ENCODE data around the gene LIPC. TPM values are rescaled to one million over a fixed set of nuclear protein-coding genes. Genes with fewer than 3 reads are reported as not detected.
A peak's percentile ranks its signal among the peaks of the same experiment; 100 is the strongest.

The LIPC gene
- total RNA-seq, 3 donors from 2014 or later = 2.3 to 9.3 (median 3.4) TPM

- intact Hi-C loops (cut with DNase I, micrococcal nuclease) = no loop called here
- no peak for DNase-seq
- Histone ChIP-seq H3K36me3 (ENCODE audit: low read depth) (no peaks in the 10 kb centered on the region), H3K9me3 (no peaks in the 10 kb centered on the region), H3K4me1 (ENCODE audit: low read depth) (peaks cover under 1% of the 10 kb centered on the region), H3K4me3 (no peak overlapping the region)
- ATAC-seq = no peak
- TF ChIP-seq, protein P1, sequence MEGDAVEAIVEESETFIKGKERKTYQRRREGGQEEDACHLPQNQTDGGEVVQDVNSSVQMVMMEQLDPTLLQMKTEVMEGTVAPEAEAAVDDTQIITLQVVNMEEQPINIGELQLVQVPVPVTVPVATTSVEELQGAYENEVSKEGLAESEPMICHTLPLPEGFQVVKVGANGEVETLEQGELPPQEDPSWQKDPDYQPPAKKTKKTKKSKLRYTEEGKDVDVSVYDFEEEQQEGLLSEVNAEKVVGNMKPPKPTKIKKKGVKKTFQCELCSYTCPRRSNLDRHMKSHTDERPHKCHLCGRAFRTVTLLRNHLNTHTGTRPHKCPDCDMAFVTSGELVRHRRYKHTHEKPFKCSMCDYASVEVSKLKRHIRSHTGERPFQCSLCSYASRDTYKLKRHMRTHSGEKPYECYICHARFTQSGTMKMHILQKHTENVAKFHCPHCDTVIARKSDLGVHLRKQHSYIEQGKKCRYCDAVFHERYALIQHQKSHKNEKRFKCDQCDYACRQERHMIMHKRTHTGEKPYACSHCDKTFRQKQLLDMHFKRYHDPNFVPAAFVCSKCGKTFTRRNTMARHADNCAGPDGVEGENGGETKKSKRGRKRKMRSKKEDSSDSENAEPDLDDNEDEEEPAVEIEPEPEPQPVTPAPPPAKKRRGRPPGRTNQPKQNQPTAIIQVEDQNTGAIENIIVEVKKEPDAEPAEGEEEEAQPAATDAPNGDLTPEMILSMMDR (IDR thresholded peaks at IDR 0.05) = no peak
Measured at GRCh38 chr15:58546066-58546591, 114.3 kb downstream of the LIPC start.

GRCh38 chr15:58546635-58547627 lies 115.1 kb downstream of the LIPC start:
- Histone ChIP-seq H3K9me3 (no peaks in the 10 kb centered on the region), H3K4me1 (ENCODE audit: low read depth) (peaks cover 9% of the 10 kb centered on the region), H3K4me3 (no peak overlapping the region), H3K36me3 (ENCODE audit: low read depth) (no peaks in the 10 kb centered on the region)
- intact Hi-C loops (cut with DNase I, micrococcal nuclease) = no loop called here
- TF ChIP-seq, protein P1 (IDR thresholded peaks at IDR 0.05) = no peak
- DNase-seq (no peak), ATAC-seq (peak; percentile 49)

- ATAC-seq (no peak), DNase-seq (no peak)
- H3K36me3 ChIP-seq (ENCODE audit: low read depth) = no peaks in the 10 kb centered on the region
- TF ChIP-seq, protein P1 (IDR thresholded peaks at IDR 0.05) = no peak
- peaks cover 17% of the 10 kb centered on the region for H3K4me1 ChIP-seq (ENCODE audit: low read depth)
- H3K4me3 ChIP-seq = no peak overlapping the region
- intact Hi-C loops (cut with DNase I, micrococcal nuclease) = no loop called here
- no peaks in the 10 kb centered on the region for H3K9me3 ChIP-seq
Measured at GRCh38 chr15:58547628-58548307, 116.0 kb downstream of the LIPC start.

DNA sequence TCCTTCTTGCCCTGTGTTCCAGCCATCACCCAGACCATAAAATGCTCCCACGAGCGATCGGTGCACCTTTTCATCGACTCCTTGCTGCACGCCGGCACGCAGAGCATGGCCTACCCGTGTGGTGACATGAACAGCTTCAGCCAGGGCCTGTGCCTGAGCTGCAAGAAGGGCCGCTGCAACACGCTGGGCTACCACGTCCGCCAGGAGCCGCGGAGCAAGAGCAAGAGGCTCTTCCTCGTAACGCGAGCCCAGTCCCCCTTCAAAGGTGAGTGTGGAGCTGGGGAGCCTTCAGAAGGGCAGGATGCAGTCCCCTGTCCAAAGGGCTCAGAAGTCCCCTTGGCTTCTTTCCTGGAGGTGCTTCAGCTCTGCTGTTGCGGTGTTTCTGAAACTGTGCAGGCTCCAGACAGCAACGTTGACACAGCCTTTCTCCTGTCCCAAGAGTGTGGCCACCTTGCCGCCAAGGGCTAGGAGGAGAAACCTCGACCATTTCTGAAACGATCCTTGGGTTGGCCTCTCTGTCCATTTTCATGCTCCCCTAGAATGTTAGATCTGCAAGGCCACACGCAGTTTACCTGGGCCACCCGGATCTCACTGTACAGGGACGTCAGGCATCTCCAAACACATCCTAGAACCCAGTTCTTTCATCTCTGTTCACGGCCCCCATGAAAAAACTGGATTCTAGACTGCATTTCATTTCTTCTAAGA lies 116.7 kb downstream of the LIPC start:
- no peak for DNase-seq
- no peaks in the 10 kb centered on the region for H3K9me3 ChIP-seq
- TF ChIP-seq, protein P1 (IDR thresholded peaks at IDR 0.05) = no peak
- no peak overlapping the region for H3K4me3 ChIP-seq
- ATAC-seq = no peak
- peaks cover 17% of the 10 kb centered on the region for H3K4me1 ChIP-seq (ENCODE audit: low read depth)
- H3K36me3 ChIP-seq (ENCODE audit: low read depth) = no peaks in the 10 kb centered on the region
- intact Hi-C loops (cut with DNase I, micrococcal nuclease) = no loop called here

- TF ChIP-seq, protein P1 (IDR thresholded peaks at IDR 0.05) = no peak
- Histone ChIP-seq H3K4me1 (ENCODE audit: low read depth) (peaks cover 17% of the 10 kb centered on the region), H3K9me3 (no peaks in the 10 kb centered on the region), H3K4me3 (no peak overlapping the region), H3K36me3 (ENCODE audit: low read depth) (no peaks in the 10 kb centered on the region)
- ATAC-seq (no peak), DNase-seq (no peak)
- intact Hi-C loops (cut with DNase I, micrococcal nuclease) = no loop called here
Measured at GRCh38 chr15:58549013-58549784, 117.4 kb downstream of the LIPC start.
